Activated naive CD8-positive, alpha-beta T cell (primary cell): ENCODE data around the gene SLC25A38.
"Not testable (repeated sequence)": the region's sequence is repeated elsewhere in the genome, so short reads cannot be mapped to it uniquely, and the experiment has no call there.

Experiments
- H3K27ac Mint-ChIP-seq: one replicate; pipeline ENCODE4 v1.8.0; 2021; ENCODE audit warnings: mixed read lengths
- H3K27me3 Mint-ChIP-seq: one replicate; pipeline ENCODE4 v1.8.0; 2021; ENCODE audit warnings: mixed read lengths
- H3K36me3 Mint-ChIP-seq: one replicate; pipeline ENCODE4 v1.8.0; 2021; ENCODE audit warnings: mixed read lengths
- H3K4me1 Mint-ChIP-seq: one replicate; pipeline ENCODE4 v1.8.0; 2021; ENCODE audit warnings: low read depth, mixed read lengths
- H3K4me3 Mint-ChIP-seq: one replicate; pipeline ENCODE4 v1.8.0; 2021; ENCODE audit warnings: mild to moderate bottlenecking, mixed read lengths
- H3K9me3 Mint-ChIP-seq: one replicate; pipeline ENCODE4 v1.8.0; 2021; ENCODE audit warnings: low read depth, mixed read lengths

Gene SLC25A38

GRCh38 chr3:39358333-39358732 is 24.8 kb upstream of the SLC25A38 start:
- H3K27ac Mint-ChIP-seq: no peak overlapping the region
- no peak overlapping the region for H3K4me3 Mint-ChIP-seq
- H3K27me3 Mint-ChIP-seq: no peaks in the 10 kb centered on the region
- no peaks in the 10 kb centered on the region for H3K9me3 Mint-ChIP-seq
- peaks cover 3% of the 10 kb centered on the region for H3K36me3 Mint-ChIP-seq
- H3K4me1 Mint-ChIP-seq: peaks cover 53% of the 10 kb centered on the region

- Mint-ChIP-seq H3K9me3 (no peaks in the 10 kb centered on the region), H3K27me3 (no peaks in the 10 kb centered on the region), H3K4me1 (peaks cover 52% of the 10 kb centered on the region), H3K27ac (peak overlapping the region; percentile 47), H3K36me3 (peaks cover 5% of the 10 kb centered on the region), H3K4me3 (peak overlapping the region; percentile 59)
Observed at GRCh38 chr3:39361252-39361927, 21.8 kb upstream of the SLC25A38 start.

DNA sequence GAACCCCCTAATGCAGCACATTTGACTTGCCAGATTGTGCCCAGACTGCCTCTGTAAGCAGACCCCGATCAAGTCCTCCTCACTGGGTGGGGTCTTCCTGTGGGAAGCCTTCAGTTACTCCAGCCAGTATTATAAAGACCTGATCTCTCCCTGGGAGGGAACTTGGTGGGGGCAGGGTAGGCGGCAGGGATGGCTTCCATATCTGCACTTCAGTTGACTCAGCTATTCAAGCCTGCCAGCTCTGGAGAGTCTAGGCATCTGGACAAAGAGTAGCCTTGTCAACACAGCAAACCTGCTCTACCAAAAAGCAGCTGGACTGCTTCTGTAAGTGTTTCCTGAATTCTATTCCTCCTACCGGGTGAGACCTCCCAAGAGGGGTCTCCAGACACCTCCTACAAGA is 21.0 kb upstream of the SLC25A38 start:
- Mint-ChIP-seq H3K36me3 (peaks cover 5% of the 10 kb centered on the region), H3K27me3 (no peaks in the 10 kb centered on the region), H3K4me3 (peak overlapping the region; percentile 43), H3K27ac (peak overlapping the region; percentile 67), H3K4me1 (peaks cover 52% of the 10 kb centered on the region), H3K9me3 (no peaks in the 10 kb centered on the region)

GRCh38 chr3:39362812-39363211 is 20.4 kb upstream of the SLC25A38 start:
- Mint-ChIP-seq H3K9me3 (no peaks in the 10 kb centered on the region), H3K4me1 (peaks cover 45% of the 10 kb centered on the region), H3K27ac (peak overlapping the region; percentile 67), H3K4me3 (peak overlapping the region; percentile 43), H3K27me3 (no peaks in the 10 kb centered on the region), H3K36me3 (peaks cover 5% of the 10 kb centered on the region)

DNA sequence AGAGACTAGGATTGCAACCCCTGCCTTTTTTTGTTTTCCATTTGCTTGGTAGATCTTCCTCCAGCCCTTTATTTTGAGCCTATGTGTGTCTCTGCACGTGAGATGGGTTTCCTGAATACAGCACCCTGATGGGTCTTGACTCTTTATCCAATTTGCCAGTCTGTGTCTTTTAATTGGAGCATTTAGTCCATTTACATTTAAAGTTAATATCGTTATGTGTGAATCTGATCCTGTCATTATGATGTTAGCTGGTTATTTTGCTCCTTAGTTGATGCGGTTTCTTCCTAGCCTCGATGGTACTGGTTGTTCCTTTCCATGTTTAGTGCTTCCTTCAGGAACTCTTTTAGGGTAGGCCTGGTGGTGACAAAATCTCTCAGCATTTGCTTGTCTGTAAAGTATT is 12.7 kb upstream of the SLC25A38 start:
- H3K36me3 Mint-ChIP-seq: peaks cover 12% of the 10 kb centered on the region
- H3K4me1 Mint-ChIP-seq, H3K4me3 Mint-ChIP-seq, H3K9me3 Mint-ChIP-seq, H3K27me3 Mint-ChIP-seq, H3K27ac Mint-ChIP-seq: not testable (repeated sequence)

GRCh38 chr3:39372833-39373232 is 10.3 kb upstream of the SLC25A38 start:
- H3K4me3 Mint-ChIP-seq: no peak overlapping the region
- H3K27ac Mint-ChIP-seq: no peak overlapping the region
- H3K27me3 Mint-ChIP-seq: no peaks in the 10 kb centered on the region
- H3K4me1 Mint-ChIP-seq: no peaks in the 10 kb centered on the region
- peaks cover 5% of the 10 kb centered on the region for H3K9me3 Mint-ChIP-seq
- H3K36me3 Mint-ChIP-seq: peaks cover 15% of the 10 kb centered on the region

- Mint-ChIP-seq H3K9me3 (no peaks in the 10 kb centered on the region), H3K4me1 (peaks cover 4% of the 10 kb centered on the region), H3K27me3 (no peaks in the 10 kb centered on the region), H3K4me3 (no peak overlapping the region), H3K27ac (no peak overlapping the region), H3K36me3 (peaks cover 10% of the 10 kb centered on the region)
Observed at GRCh38 chr3:39376959-39377634, 6.1 kb upstream of the SLC25A38 start.

DNA sequence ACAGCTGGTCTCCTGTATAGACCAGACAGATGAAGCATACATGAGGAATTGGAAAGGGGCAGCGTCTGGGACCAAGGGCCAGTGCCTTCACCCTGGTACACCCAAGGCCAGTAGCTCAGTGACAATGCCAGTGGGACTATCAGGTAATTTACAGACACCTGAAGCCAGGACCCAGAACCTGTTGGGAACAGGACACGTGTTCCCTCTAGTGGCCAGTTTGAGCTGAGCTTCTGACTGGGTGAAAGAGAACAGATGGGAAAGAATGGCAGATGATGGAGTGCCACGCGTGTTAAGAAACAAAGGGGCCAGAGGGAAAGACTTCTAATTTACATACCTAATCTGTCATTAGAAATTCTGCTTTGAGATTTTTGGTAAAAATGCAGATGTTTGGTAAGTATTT is 5.1 kb upstream of the SLC25A38 start:
- peaks cover 12% of the 10 kb centered on the region for H3K4me1 Mint-ChIP-seq
- no peak overlapping the region for H3K4me3 Mint-ChIP-seq
- no peak overlapping the region for H3K27ac Mint-ChIP-seq

GRCh38 chr3:39378957-39379777 is 4.0 kb upstream of the SLC25A38 start:
- H3K9me3 Mint-ChIP-seq: no peaks in the 10 kb centered on the region
- no peak overlapping the region for H3K4me3 Mint-ChIP-seq
- no peaks in the 10 kb centered on the region for H3K27me3 Mint-ChIP-seq
- H3K4me1 Mint-ChIP-seq: peaks cover 15% of the 10 kb centered on the region
- H3K36me3 Mint-ChIP-seq: peaks cover 6% of the 10 kb centered on the region
- H3K27ac Mint-ChIP-seq: no peak overlapping the region

More for the DNA sequence above, 5.1 kb upstream of the SLC25A38 start:
- H3K27me3 Mint-ChIP-seq: no peaks in the 10 kb centered on the region
- H3K9me3 Mint-ChIP-seq: no peaks in the 10 kb centered on the region
- peaks cover 6% of the 10 kb centered on the region for H3K36me3 Mint-ChIP-seq

- H3K36me3 Mint-ChIP-seq: peaks cover 6% of the 10 kb centered on the region
- no peaks in the 10 kb centered on the region for H3K9me3 Mint-ChIP-seq
- H3K27me3 Mint-ChIP-seq: no peaks in the 10 kb centered on the region
- no peak overlapping the region for H3K4me3 Mint-ChIP-seq
- H3K4me1 Mint-ChIP-seq: peaks cover 19% of the 10 kb centered on the region
- H3K27ac Mint-ChIP-seq: no peak overlapping the region
Observed at GRCh38 chr3:39379778-39380155, 3.4 kb upstream of the SLC25A38 start.

GRCh38 chr3:39381432-39381831 is 1.7 kb upstream of the SLC25A38 start:
- H3K27ac Mint-ChIP-seq: peak overlapping the region; percentile 66
- H3K4me1 Mint-ChIP-seq: peaks cover 34% of the 10 kb centered on the region
- H3K27me3 Mint-ChIP-seq: no peaks in the 10 kb centered on the region
- H3K4me3 Mint-ChIP-seq: peak overlapping the region; percentile 56
- no peaks in the 10 kb centered on the region for H3K9me3 Mint-ChIP-seq
- no peaks in the 10 kb centered on the region for H3K36me3 Mint-ChIP-seq

- Mint-ChIP-seq H3K27me3 (no peaks in the 10 kb centered on the region), H3K9me3 (no peaks in the 10 kb centered on the region), H3K4me3 (peak overlapping the region; percentile 97), H3K36me3 (no peaks in the 10 kb centered on the region), H3K4me1 (peaks cover 55% of the 10 kb centered on the region), H3K27ac (peak overlapping the region; percentile 98)
Observed at GRCh38 chr3:39383881-39384664, 903 bp downstream of the SLC25A38 start.

DNA sequence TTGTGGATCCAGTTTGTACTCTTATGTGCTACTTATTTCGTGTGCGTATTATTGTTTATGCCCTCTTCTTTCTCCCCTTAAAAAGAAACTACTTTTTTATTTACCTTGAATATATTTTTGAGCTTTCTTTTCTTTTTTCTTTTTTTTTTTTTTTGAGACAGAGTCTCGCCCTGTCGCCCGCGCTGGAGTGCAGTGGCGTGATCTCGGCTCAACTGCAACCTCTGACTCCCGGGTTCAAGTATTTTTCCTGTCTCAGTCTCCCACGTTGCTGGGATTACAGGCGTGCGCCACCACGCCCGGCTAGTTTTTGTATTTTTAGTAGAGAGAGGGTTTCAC is 1.5 kb downstream of the SLC25A38 start:
- H3K4me1 Mint-ChIP-seq: peaks cover 61% of the 10 kb centered on the region

DNA sequence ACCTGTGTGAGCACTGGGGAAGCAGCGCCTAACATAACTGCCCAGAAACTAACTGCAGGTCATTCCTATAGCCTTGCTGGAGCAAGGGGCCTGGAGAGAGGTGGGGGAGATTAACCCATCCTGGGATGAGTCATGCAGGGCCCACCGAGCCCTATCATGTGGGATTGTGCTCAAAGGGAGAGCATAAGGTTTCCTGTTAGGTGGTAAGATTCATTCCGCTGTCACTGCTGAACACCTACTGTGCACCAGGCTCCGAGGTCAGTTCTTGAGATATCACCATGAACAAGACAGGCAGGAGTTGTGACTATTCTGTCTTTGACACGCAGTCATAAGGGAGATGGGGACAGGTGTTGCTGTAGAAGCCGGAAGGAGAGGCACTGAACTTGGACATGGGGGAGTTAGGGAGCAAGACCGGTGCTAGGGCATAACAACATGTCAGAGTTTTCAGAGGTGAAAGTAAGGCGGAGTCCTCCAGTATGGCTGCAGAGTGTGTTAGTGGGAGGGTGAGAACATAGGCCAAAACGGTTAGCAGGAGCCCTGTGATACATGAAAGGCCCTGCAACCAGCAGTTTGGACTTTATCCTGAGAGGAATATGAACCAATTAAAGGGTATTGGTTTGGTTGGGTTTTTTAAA is 2.4 kb downstream of the SLC25A38 start:
- Mint-ChIP-seq H3K36me3 (peaks cover under 1% of the 10 kb centered on the region), H3K4me3 (peak overlapping the region; percentile 97), H3K27me3 (no peaks in the 10 kb centered on the region), H3K9me3 (no peaks in the 10 kb centered on the region), H3K4me1 (peaks cover 65% of the 10 kb centered on the region), H3K27ac (peak overlapping the region; percentile 55)

More for the DNA sequence above, 1.5 kb downstream of the SLC25A38 start:
- Mint-ChIP-seq H3K4me3 (peak overlapping the region; percentile 97), H3K9me3 (no peaks in the 10 kb centered on the region), H3K27ac (peak overlapping the region; percentile 98), H3K27me3 (no peaks in the 10 kb centered on the region), H3K36me3 (no peaks in the 10 kb centered on the region)
